Smooth muscle cell (in vitro differentiated cells): ENCODE measurements around the gene COL4A6. TPM values are rescaled to one million over a fixed set of nuclear protein-coding genes. Genes with fewer than 3 reads are reported as not detected.

Source experiments
- DNase-seq: peaks from one replicate; lab custom pipeline; 2025; ENCODE audit not compliant: unreplicated experiment; lab: John Stamatoyannopoulos, UW
- H2AFZ ChIP-seq: fragments of 200-600 bp; sonication (generic); 2 replicates; pipeline ENCODE4 v1.6.0; 2016; ENCODE audit warnings: antibody characterized with exemption, low read depth, mild to moderate bottlenecking
- H3F3A ChIP-seq: fragments of 200-600 bp; sonication (generic); 2 replicates; pipeline ENCODE4 v1.6.0; 2017; ENCODE audit warnings: antibody characterized with exemption, low read depth
- H3K27ac ChIP-seq: fragments of 200-600 bp; sonication (generic); 2 replicates; pipeline ENCODE4 v1.5.1; 2016; ENCODE audit warnings: low read depth, mild to moderate bottlenecking
- H3K27me3 ChIP-seq: fragments of 200-600 bp; sonication (generic); 2 replicates; pipeline ENCODE4 v1.6.1; 2016; ENCODE audit warnings: low read depth, mild to moderate bottlenecking
- H3K36me3 ChIP-seq: fragments of 200-600 bp; sonication (generic); 2 replicates; pipeline ENCODE4 v1.5.1; 2016; ENCODE audit warnings: low read depth
- H3K4me1 ChIP-seq: fragments of 200-600 bp; sonication (generic); 2 replicates; pipeline ENCODE4 v1.5.1; 2016; ENCODE audit warnings: low read depth
- H3K4me2 ChIP-seq: fragments of 200-600 bp; sonication (generic); 2 replicates; pipeline ENCODE4 v1.6.0; 2016; ENCODE audit warnings: mild to moderate bottlenecking
- H3K4me3 ChIP-seq: fragments of 200-600 bp; sonication (generic); 2 replicates; pipeline ENCODE4 v1.5.1; 2016; ENCODE audit warnings: mild to moderate bottlenecking
- H3K79me2 ChIP-seq: fragments of 200-600 bp; sonication (generic); 2 replicates; pipeline ENCODE4 v1.6.0; 2016; ENCODE audit warnings: low read depth, mild to moderate bottlenecking
- H3K9ac ChIP-seq: fragments of 200-600 bp; sonication (generic); 2 replicates; pipeline ENCODE4 v1.6.0; 2016; ENCODE audit warnings: low read depth
- H3K9me3 ChIP-seq: fragments of 200-600 bp; sonication (generic); replicated peaks from 2 replicates; pipeline ENCODE4 v1.5.1; 2016; ENCODE audit warnings: low read depth
- H4K20me1 ChIP-seq: fragments of 200-600 bp; sonication (generic); 2 replicates; pipeline ENCODE4 v1.6.0; 2016; ENCODE audit warnings: low read depth
- WGBS: methylation state at CpG from one replicate; pipeline ENCODE4 v1.1.7; 2016; ENCODE audit warnings: low lambda C conversion rate; 5-methylcytosine and 5-hydroxymethylcytosine counted together
- polyA plus RNA-seq: library from polyadenylated mRNA; unstranded; fragments of >200 nt; fragmentation: Nextera tagmentation; extraction: Ambion mirVana; gene quantifications from 2 replicates; pipeline ENCODE4 v1.2.1, GENCODE V29; 2016
- total RNA-seq: library from RNA; depleted of rRNA; stranded (reverse); fragments of >200 nt; gene quantifications from 2 replicates; pipeline ENCODE4 v1.2.3, GENCODE V29; 2014
- TF ChIP-seq, protein P1 (sequence below): fragments of 200-600 bp; sonication (generic); IDR thresholded peaks from 2 replicates; pipeline ENCODE4 v1.5.1; 2017; ENCODE audit warnings: borderline replicate concordance, mild to moderate bottlenecking, antibody characterized with exemption; ENCODE audit not compliant: insufficient read depth, poor library complexity, severe bottlenecking

Gene COL4A6
- total and polyA plus RNA-seq, 2 experiments from 2014 or later: 10.2 to 15.1 TPM

DNA sequence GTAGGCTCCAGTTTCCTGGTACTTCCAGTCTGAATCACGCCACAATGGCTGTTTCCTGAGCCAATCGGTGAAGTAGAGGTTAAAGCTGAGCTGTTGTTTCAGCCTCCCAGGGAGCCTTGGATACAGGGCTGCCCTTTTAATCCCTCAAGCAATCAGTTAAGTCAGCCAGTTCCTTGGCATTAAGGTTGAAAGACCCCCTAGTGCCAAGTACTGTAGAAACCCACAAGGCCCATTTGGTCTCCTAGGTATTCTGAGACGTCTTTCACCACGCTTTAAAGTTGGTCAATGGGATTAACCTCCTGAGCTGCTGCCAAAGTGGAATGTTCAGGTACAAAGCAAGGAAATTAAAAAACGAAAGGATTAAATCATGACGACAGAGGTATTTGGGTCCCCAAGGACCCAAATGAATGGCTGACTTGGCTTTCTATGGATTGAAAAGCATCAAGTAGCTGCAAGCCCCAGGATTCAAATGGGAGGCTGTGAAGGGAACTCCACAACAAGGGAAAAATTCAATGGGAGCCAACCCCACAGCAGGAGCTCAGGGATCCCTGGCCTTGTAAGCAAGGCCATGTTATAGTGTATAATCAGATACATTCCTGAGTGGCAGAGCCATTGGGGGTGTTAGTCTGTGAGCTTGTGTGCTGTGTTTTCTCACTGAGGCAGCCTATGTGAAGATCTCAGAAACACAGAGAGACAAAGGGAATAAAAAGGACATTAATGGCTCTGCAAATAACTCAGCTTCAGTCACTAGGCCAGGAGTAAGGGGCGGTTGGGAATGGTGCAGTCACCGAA, 260.7 kb downstream of the COL4A6 start:
- no peak for DNase-seq
- Histone ChIP-seq H3K9ac (no peak overlapping the region), H3K9me3 (no peaks in the 10 kb centered on the region), H3K4me1 (peaks cover 5% of the 10 kb centered on the region), H4K20me1 (no peaks in the 10 kb centered on the region), H3K27ac (no peak overlapping the region), H3K4me3 (no peak overlapping the region), H3F3A (no peaks in the 10 kb centered on the region), H3K4me2 (no peak overlapping the region), H3K36me3 (no peaks in the 10 kb centered on the region), H3K27me3 (no peaks in the 10 kb centered on the region), H3K79me2 (no peaks in the 10 kb centered on the region), H2AFZ (no peak overlapping the region)
- WGBS: 78% methylated on average over 8 of the region's 8 CpGs
- TF ChIP-seq, protein P1, sequence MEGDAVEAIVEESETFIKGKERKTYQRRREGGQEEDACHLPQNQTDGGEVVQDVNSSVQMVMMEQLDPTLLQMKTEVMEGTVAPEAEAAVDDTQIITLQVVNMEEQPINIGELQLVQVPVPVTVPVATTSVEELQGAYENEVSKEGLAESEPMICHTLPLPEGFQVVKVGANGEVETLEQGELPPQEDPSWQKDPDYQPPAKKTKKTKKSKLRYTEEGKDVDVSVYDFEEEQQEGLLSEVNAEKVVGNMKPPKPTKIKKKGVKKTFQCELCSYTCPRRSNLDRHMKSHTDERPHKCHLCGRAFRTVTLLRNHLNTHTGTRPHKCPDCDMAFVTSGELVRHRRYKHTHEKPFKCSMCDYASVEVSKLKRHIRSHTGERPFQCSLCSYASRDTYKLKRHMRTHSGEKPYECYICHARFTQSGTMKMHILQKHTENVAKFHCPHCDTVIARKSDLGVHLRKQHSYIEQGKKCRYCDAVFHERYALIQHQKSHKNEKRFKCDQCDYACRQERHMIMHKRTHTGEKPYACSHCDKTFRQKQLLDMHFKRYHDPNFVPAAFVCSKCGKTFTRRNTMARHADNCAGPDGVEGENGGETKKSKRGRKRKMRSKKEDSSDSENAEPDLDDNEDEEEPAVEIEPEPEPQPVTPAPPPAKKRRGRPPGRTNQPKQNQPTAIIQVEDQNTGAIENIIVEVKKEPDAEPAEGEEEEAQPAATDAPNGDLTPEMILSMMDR: no peak

DNA sequence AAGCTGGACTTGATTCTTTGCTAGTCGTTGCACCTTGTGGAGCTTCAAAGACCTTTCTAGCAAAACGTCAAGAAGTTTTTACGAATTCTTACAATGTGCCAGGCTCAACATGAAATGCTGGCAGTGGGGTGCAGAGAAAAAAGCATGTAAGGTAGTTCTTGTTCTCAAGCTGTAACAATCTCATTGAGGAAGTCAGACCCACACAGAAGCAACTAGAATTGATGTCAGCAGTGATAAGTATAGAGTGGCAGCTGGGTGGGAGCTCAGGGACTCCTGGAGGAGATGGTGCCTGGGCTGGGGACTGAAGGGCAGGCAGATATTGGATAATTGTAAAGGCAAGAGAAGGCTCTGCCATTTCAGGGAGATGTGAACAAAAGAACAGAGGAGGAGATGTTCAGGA, 264.3 kb downstream of the COL4A6 start:
- no peaks in the 10 kb centered on the region for H4K20me1 ChIP-seq
- no peak overlapping the region for H3K27ac ChIP-seq
- no peaks in the 10 kb centered on the region for H3K9me3 ChIP-seq
- TF ChIP-seq, protein P1: no peak
- no peak overlapping the region for H3K9ac ChIP-seq
- DNase-seq: no peak
- H3K27me3 ChIP-seq: no peaks in the 10 kb centered on the region
- H3K4me2 ChIP-seq: no peak overlapping the region
- peaks cover 5% of the 10 kb centered on the region for H3K4me1 ChIP-seq
- WGBS: 52% methylated on average over 3 of the region's 3 CpGs
- no peaks in the 10 kb centered on the region for H3F3A ChIP-seq
- no peaks in the 10 kb centered on the region for H3K36me3 ChIP-seq
- H3K4me3 ChIP-seq: no peak overlapping the region
- H3K79me2 ChIP-seq: no peaks in the 10 kb centered on the region
- no peak overlapping the region for H2AFZ ChIP-seq

- WGBS: 82% methylated on average over 4 of the region's 4 CpGs
- DNase-seq: no peak
- Histone ChIP-seq H2AFZ (no peak overlapping the region), H3K27me3 (no peaks in the 10 kb centered on the region), H3K36me3 (no peaks in the 10 kb centered on the region), H3K9me3 (no peaks in the 10 kb centered on the region), H3F3A (no peaks in the 10 kb centered on the region), H3K4me3 (no peak overlapping the region), H4K20me1 (no peaks in the 10 kb centered on the region), H3K79me2 (no peaks in the 10 kb centered on the region), H3K4me1 (peaks cover 2% of the 10 kb centered on the region), H3K9ac (no peak overlapping the region), H3K27ac (no peak overlapping the region), H3K4me2 (no peak overlapping the region)
- TF ChIP-seq, protein P1: no peak
These were observed 266.6 kb downstream of the COL4A6 start for GRCh38 chrX:108171671-108172070.

GRCh38 chrX:108169768-108170167, 268.5 kb downstream of the COL4A6 start:
- no peak overlapping the region for H3K27ac ChIP-seq
- H3K36me3 ChIP-seq: no peaks in the 10 kb centered on the region
- TF ChIP-seq, protein P1: no peak
- H3K4me1 ChIP-seq: no peaks in the 10 kb centered on the region
- H3K4me2 ChIP-seq: no peak overlapping the region
- no peaks in the 10 kb centered on the region for H3K27me3 ChIP-seq
- H3K79me2 ChIP-seq: no peaks in the 10 kb centered on the region
- DNase-seq: no peak
- no peak overlapping the region for H2AFZ ChIP-seq
- no peaks in the 10 kb centered on the region for H3F3A ChIP-seq
- no peaks in the 10 kb centered on the region for H3K9me3 ChIP-seq
- H4K20me1 ChIP-seq: no peaks in the 10 kb centered on the region
- H3K9ac ChIP-seq: no peak overlapping the region
- WGBS: 89% methylated on average over 3 of the region's 3 CpGs
- no peak overlapping the region for H3K4me3 ChIP-seq
